GM18511 (cell line): ENCODE measurements around the gene ANKRD27.

ENCODE experiments used
- ATAC-seq: cut with Tn5 transposase; IDR thresholded peaks from one replicate; pipeline ENCODE4 v1.9.1; 2021; ENCODE audit warnings: mild to moderate bottlenecking, moderate library complexity; ENCODE audit not compliant: unreplicated experiment

Gene ANKRD27

DNA sequence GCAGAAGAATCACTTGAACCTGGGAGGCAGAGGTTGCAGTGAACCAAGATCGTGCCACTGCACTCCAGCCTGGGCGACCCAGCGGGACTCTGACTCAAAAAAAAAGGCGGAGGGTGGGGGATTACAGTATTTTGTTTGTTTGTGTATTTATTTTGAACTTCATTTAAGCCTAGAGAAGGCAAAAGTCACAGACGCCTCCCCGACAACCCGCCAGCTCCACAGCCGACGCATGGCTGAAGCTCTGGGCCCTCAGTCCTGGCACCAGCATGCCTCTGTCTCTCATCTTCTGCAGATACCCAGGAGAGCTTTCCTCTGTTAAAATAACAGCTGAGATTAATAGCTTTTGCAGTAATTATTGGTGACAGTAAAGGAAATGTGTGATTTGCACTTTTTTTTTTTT is 111.2 kb downstream of the ANKRD27 start:
- no peak for ATAC-seq

DNA sequence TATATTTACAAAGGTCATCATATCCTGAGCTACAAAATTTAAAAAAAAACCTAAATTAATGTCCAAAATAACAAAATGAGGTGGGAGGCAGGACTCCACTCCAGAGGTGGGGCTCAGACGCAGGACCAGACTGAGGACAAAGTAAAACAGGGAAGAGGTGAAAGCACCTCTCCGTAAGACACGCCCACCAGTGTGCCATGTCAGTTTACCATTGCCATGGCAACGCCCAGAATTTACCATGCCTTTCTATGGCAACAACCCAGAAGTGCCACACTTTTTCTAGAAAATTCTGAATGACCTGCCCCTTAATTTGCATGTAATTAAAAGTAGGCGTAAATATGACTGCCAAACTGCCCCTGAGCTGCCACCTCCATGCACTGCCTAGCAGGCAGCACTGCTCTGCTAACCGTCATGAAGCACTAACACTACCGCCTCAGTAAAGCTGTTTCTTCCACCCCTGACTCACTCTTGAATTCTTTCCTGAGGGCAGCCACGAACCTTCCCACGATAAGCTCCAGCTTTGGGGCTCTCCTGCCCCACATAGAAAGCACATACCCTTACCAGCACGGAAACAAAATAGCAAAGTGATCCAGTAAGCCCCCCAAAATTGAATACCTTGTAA is 116.3 kb downstream of the ANKRD27 start:
- ATAC-seq, result no peak

DNA sequence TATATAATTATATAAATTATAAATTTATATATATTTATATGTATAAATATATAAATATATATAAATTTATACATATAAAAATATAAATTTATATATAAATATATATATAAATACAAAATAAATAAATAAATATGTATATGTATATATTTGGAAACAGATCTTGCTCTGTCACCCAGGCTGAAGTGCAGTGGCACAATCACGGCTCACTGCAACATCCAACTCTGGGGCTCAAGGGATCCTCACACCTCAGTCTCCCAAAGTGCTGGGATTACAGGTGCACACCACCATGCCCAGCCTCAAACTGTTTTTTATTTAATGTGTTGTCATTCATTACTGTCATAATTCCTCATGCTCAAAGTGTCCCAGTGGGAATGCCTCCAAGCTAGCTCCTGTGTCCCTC is 119.2 kb downstream of the ANKRD27 start:
- no peak for ATAC-seq

DNA sequence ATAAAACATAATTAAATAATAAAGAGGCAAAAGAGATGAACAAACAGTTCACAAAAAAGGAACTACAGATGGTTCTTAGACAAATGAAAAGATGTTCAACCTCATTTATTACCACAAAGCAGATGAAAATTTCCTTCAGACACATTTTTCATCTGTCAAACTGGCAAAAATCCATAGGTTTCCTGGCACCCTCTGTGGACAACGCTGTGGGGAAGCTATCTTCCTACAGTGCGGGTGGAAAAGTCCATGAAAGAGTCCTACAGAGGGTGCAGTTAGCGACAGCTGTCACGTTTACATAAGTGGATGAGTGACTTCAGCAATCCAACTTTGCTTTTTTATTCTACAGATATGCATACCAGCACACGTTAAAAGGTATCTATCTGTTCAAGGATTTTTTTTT is 124.3 kb downstream of the ANKRD27 start:
- no peak for ATAC-seq
